Uterus (tissue), 4 donors: ENCODE measurements around the gene AP2B1. TPM values are rescaled to one million over a fixed set of nuclear protein-coding genes. Genes with fewer than 3 reads are reported as not detected.
"Not testable (repeated sequence)": the region's sequence is repeated elsewhere in the genome, so short reads cannot be mapped to it uniquely, and the experiment has no call there.

ENCODE experiments used
- DNase-seq, 2 donors: peaks; one replicate each; pipeline ENCODE4 v3.0.0-alpha.2; 2019 to 2020
- H3K27ac ChIP-seq, 2 donors: fragments of 200-600 bp; sonication (generic); 1 replicate in 1 of 2; 2 replicates in 1 of 2; pipeline ENCODE4 v1.5.1; 2016 to 2018
- H3K27me3 ChIP-seq, 2 donors: fragments of 200-600 bp; sonication (generic); one replicate each; pipeline ENCODE4 v1.5.1; 2018 to 2019; ENCODE audit warnings: control low read depth in 1 of 2
- H3K36me3 ChIP-seq, 2 donors: fragments of 200-600 bp; sonication (generic); one replicate each; pipeline ENCODE4 v1.5.1; 2019; ENCODE audit warnings: control low read depth in 1 of 2
- H3K4me1 ChIP-seq, 2 donors: fragments of 200-600 bp; sonication (generic); one replicate each; pipeline ENCODE4 v1.5.1; 2018 to 2019; ENCODE audit warnings: control low read depth in 1 of 2
- H3K4me3 ChIP-seq, 2 donors: fragments of 200-600 bp; sonication (generic); 1 replicate in 1 of 2; 2 replicates in 1 of 2; pipeline ENCODE4 v1.5.1; 2018 to 2019; ENCODE audit warnings: mild to moderate bottlenecking in 1 of 2
- H3K9me3 ChIP-seq, 2 donors: fragments of 200-600 bp; sonication (generic); one replicate each; pipeline ENCODE4 v1.5.1; 2019; ENCODE audit warnings: control low read depth in 1 of 2
- CTCF ChIP-seq, 4 experiments: fragments of 200-600 bp in 2 of 4; fragments of 450-650 bp in 2 of 4; sonication (generic) in 2 of 4; IDR thresholded peaks; one replicate each; pipeline ENCODE4 v1.5.1; 2016 to 2019; ENCODE audit warnings: antibody characterized with exemption in 4 of 4, mild to moderate bottlenecking in 2 of 4, moderate library complexity in 1 of 4
- POLR2A ChIP-seq, 2 donors: fragments of 450-650 bp; IDR thresholded peaks; one replicate each; pipeline ENCODE4 v1.6.1; 2016; ENCODE audit warnings: antibody characterized with exemption in 2 of 2, mild to moderate bottlenecking in 1 of 2, moderate library complexity in 1 of 2
- intact Hi-C: fragments of 100-400 bp; cut with DNase I; formaldehyde crosslinking; loops from one replicate; pipeline ENCODE4 v1.15.1; 2023; ENCODE audit warnings: low total_unique reads
- total RNA-seq, 4 donors: library from RNA; depleted of rRNA in 3 of 4; stranded (reverse); fragments of >200 nt in 3 of 4; gene quantifications; one replicate each; pipeline versions ENCODE4 v1.1.0 to v1.2.4, GENCODE V29; 2014 to 2023
- donor health status: DM: yes; HTN: yes; CAD: no.

The AP2B1 gene
- total RNA-seq, 4 donors from 2014 or later = 40.7 to 124 (median 61.5) TPM

- intact Hi-C loops = loop anchor here (5.0 kb wide), 1 partner anchor 137 kb away; no protein-coding TSS in a partner anchor
Observed at GRCh38 chr17:35748979-35749378, 161.9 kb downstream of the AP2B1 start.

GRCh38 chr17:35749560-35750412 lies 162.7 kb downstream of the AP2B1 start:
- Histone ChIP-seq H3K9me3 (no peaks in the 10 kb centered on the region), H3K27me3 (peaks cover 5 to 11% of the 10 kb centered on the region in 2 donors), H3K27ac (no peak overlapping the region), H3K4me1 (peaks cover 0 to 4% of the 10 kb centered on the region in 2 donors), H3K36me3 (no peaks in the 10 kb centered on the region), H3K4me3 (no peak overlapping the region)
- TF ChIP-seq POLR2A (IDR thresholded peaks at IDR 0.05) (no peak), CTCF (IDR thresholded peaks at IDR 0.05) (no peak)
- DNase-seq = no peak
- intact Hi-C loops = loop anchor here (5.0 kb wide), 2 partner anchors 137 to 432 kb away; no protein-coding TSS in a partner anchor

More at GRCh38 chr17:35748979-35749378, 161.9 kb downstream of the AP2B1 start:
- H3K27me3 ChIP-seq = peaks cover 5 to 11% of the 10 kb centered on the region in 2 donors
- TF ChIP-seq POLR2A (IDR thresholded peaks at IDR 0.05) = no peak
- TF ChIP-seq CTCF (IDR thresholded peaks at IDR 0.05) = no peak
- no peak overlapping the region for H3K27ac ChIP-seq
- DNase-seq = no peak
- peaks cover 0 to 4% of the 10 kb centered on the region in 2 donors for H3K4me1 ChIP-seq
- H3K4me3 ChIP-seq = no peak overlapping the region
- no peaks in the 10 kb centered on the region for H3K36me3 ChIP-seq
- no peaks in the 10 kb centered on the region for H3K9me3 ChIP-seq

GRCh38 chr17:35750526-35751395 lies 163.6 kb downstream of the AP2B1 start:
- peaks cover 0 to 4% of the 10 kb centered on the region in 2 donors for H3K4me1 ChIP-seq
- H3K27me3 ChIP-seq = peaks cover 5 to 11% of the 10 kb centered on the region in 2 donors
- DNase-seq = no peak
- intact Hi-C loops = loop anchor here (5.0 kb wide), 1 partner anchor 433 kb away; no protein-coding TSS in a partner anchor
- TF ChIP-seq POLR2A (IDR thresholded peaks at IDR 0.05) = no peak
- no peak for TF ChIP-seq CTCF (IDR thresholded peaks at IDR 0.05)
- H3K4me3 ChIP-seq = no peak overlapping the region
- H3K36me3 ChIP-seq = no peaks in the 10 kb centered on the region
- no peaks in the 10 kb centered on the region for H3K9me3 ChIP-seq
- H3K27ac ChIP-seq = no peak overlapping the region

- H3K9me3 ChIP-seq, DNase-seq, H3K4me3 ChIP-seq, H3K4me1 ChIP-seq, H3K27ac ChIP-seq, H3K36me3 ChIP-seq: not testable (repeated sequence)
- intact Hi-C loops = loop anchor here (5.0 kb wide), 1 partner anchor 434 kb away; no protein-coding TSS in a partner anchor
- peaks cover 5 to 11% of the 10 kb centered on the region in 2 donors for H3K27me3 ChIP-seq
Observed at GRCh38 chr17:35751541-35751940, 164.4 kb downstream of the AP2B1 start.

- DNase-seq = no peak
- H3K4me3 ChIP-seq = no peak overlapping the region
- H3K27me3 ChIP-seq = peaks cover 5 to 11% of the 10 kb centered on the region in 2 donors
- no peak overlapping the region for H3K27ac ChIP-seq
- intact Hi-C loops = loop anchor here (5.0 kb wide), 1 partner anchor 435 kb away; no protein-coding TSS in a partner anchor
- peaks cover 0 to 4% of the 10 kb centered on the region in 2 donors for H3K4me1 ChIP-seq
- H3K36me3 ChIP-seq = no peaks in the 10 kb centered on the region
- no peaks in the 10 kb centered on the region for H3K9me3 ChIP-seq
- TF ChIP-seq POLR2A (IDR thresholded peaks at IDR 0.05) (no peak), CTCF (IDR thresholded peaks at IDR 0.05) (no peak)
Observed at GRCh38 chr17:35752471-35752870, 165.3 kb downstream of the AP2B1 start.
